ENCODE results near the gene ZFP92.
"Not testable (repeated sequence)": the region's sequence is repeated elsewhere in the genome, so short reads cannot be mapped to it uniquely, and the experiment has no call there.

Gene ZFP92

GRCh38 chrX:153397256-153397960, 13.9 kb upstream of the ZFP92 start:
- no peaks in the 10 kb centered on the region for H3K9me3 ChIP-seq
- no peaks in the 10 kb centered on the region for H3K4me1 ChIP-seq
- H3K36me3 ChIP-seq, result no peaks in the 10 kb centered on the region
- no peak overlapping the region for H3K4me3 ChIP-seq (ENCODE audit: low read depth, low read length)
- no peak for TF ChIP-seq CTCF (IDR thresholded peaks at IDR 0.05; ENCODE audit: low read depth, low read length)
- H3K27me3 ChIP-seq, result no peaks in the 10 kb centered on the region
- DNase-seq, result no peak

- H3K4me1 ChIP-seq, result no peaks in the 10 kb centered on the region
Measured at GRCh38 chrX:153398275-153398960, 12.9 kb upstream of the ZFP92 start.

GRCh38 chrX:153400146-153401132, 10.8 kb upstream of the ZFP92 start:
- Histone ChIP-seq H3K4me1 (no peaks in the 10 kb centered on the region), H3K9me3 (no peaks in the 10 kb centered on the region), H3K27me3 (no peaks in the 10 kb centered on the region; the same call in 1 of the 2 replicates), H3K36me3 (no peaks in the 10 kb centered on the region), H3K4me3 (ENCODE audit: low read depth, low read length) (no peak overlapping the region)
- TF ChIP-seq CTCF (IDR thresholded peaks at IDR 0.05; ENCODE audit: low read depth, low read length), result peak; percentile 95
- peak; percentile 72 for DNase-seq

More at GRCh38 chrX:153398275-153398960, 12.9 kb upstream of the ZFP92 start:
- H3K36me3 ChIP-seq, result no peaks in the 10 kb centered on the region
- no peak overlapping the region for H3K4me3 ChIP-seq (ENCODE audit: low read depth, low read length)
- no peaks in the 10 kb centered on the region for H3K27me3 ChIP-seq
- no peaks in the 10 kb centered on the region for H3K9me3 ChIP-seq
- no peak for TF ChIP-seq CTCF (IDR thresholded peaks at IDR 0.05; ENCODE audit: low read depth, low read length)
- no peak for DNase-seq

GRCh38 chrX:153401133-153401764, 10.0 kb upstream of the ZFP92 start, which contains the start of gene PNMA6E:
PNMA6E (minus strand) TSS chrX:153401350; CDS start chrX:153398849, 2,501 bp downstream.
- Histone ChIP-seq H3K27me3 (no peaks in the 10 kb centered on the region; the same call in 1 of the 2 replicates), H3K9me3 (no peaks in the 10 kb centered on the region), H3K36me3 (no peaks in the 10 kb centered on the region), H3K4me1 (no peaks in the 10 kb centered on the region), H3K4me3 (ENCODE audit: low read depth, low read length) (no peak within 1 kb of the TSS)
- TF ChIP-seq CTCF (IDR thresholded peaks at IDR 0.05; ENCODE audit: low read depth, low read length), result no peak
- no peak for DNase-seq

- not testable (repeated sequence) for H3K4me3 ChIP-seq (ENCODE audit: low read depth, low read length); DNase-seq; H3K27me3 ChIP-seq; H3K9me3 ChIP-seq; H3K4me1 ChIP-seq; H3K36me3 ChIP-seq
Measured at GRCh38 chrX:153404333-153404732, 6.9 kb upstream of the ZFP92 start.

- H3K9me3 ChIP-seq, result no peaks in the 10 kb centered on the region
- no peak overlapping the region for H3K4me3 ChIP-seq (ENCODE audit: low read depth, low read length)
- H3K4me1 ChIP-seq, result no peaks in the 10 kb centered on the region
- no peaks in the 10 kb centered on the region; the same call in 1 of the 2 replicates for H3K27me3 ChIP-seq
- H3K36me3 ChIP-seq, result no peaks in the 10 kb centered on the region
- DNase-seq, result no peak
- no peak for TF ChIP-seq CTCF (IDR thresholded peaks at IDR 0.05; ENCODE audit: low read depth, low read length)
Measured at GRCh38 chrX:153405426-153405825, 5.8 kb upstream of the ZFP92 start.

Measured in BE2C (cell line).